Keratinocyte (primary cell): ENCODE measurements around the gene SBSN. TPM values are rescaled to one million over a fixed set of nuclear protein-coding genes. Genes with fewer than 3 reads are reported as not detected.

Source experiments
- DNase-seq: peaks from one replicate; pipeline ENCODE4 v3.0.0-alpha.2; 2011; ENCODE audit warnings: low read depth, missing footprints, low spot score
- FAIRE-seq: peaks from 2 replicates; lab custom pipeline; 2011; peaks lifted over from hg19 to GRCh38; lab: Jason Lieb, UNC
- H2AFZ ChIP-seq: 2 replicates; pipeline ENCODE4 v1.6.0; 2012; ENCODE audit warnings: low read length, control low read depth, inconsistent platforms; ENCODE audit not compliant: control insufficient read depth
- H3K27ac ChIP-seq: 2 replicates; pipeline ENCODE4 v1.5.1; 2011; ENCODE audit warnings: low read length; ENCODE audit not compliant: control insufficient read depth, insufficient read depth
- H3K27me3 ChIP-seq: 3 replicates; pipeline ENCODE4 v1.6.0; 2011; ENCODE audit warnings: low read length; ENCODE audit not compliant: control insufficient read depth, insufficient read depth; ENCODE audit errors: extremely low read depth
- H3K36me3 ChIP-seq, 2 experiments: 2 replicates in 1 of 2; 3 replicates in 1 of 2; pipeline ENCODE4 v1.5.1; 2011; ENCODE audit warnings: low read length in 2 of 2, mild to moderate bottlenecking in 1 of 2; ENCODE audit not compliant: control insufficient read depth in 2 of 2, insufficient read depth in 2 of 2; ENCODE audit errors: extremely low read depth in 1 of 2
- H3K4me1 ChIP-seq: 3 replicates; pipeline ENCODE4 v1.5.1; 2011; ENCODE audit warnings: low read length; ENCODE audit not compliant: control insufficient read depth, insufficient read depth; ENCODE audit errors: extremely low read depth
- H3K4me2 ChIP-seq: 3 replicates; pipeline ENCODE4 v1.6.0; 2011; ENCODE audit warnings: low read depth, low read length; ENCODE audit not compliant: control insufficient read depth, insufficient read depth; ENCODE audit errors: extremely low read depth
- H3K4me3 ChIP-seq, 3 experiments: fragments of 200-600 bp in 1 of 3; sonication (generic) in 1 of 3; 2 replicates in 2 of 3; 3 replicates in 1 of 3; pipeline ENCODE4 v1.5.1; 2011 to 2016; ENCODE audit warnings: low read length in 3 of 3, mild to moderate bottlenecking in 3 of 3, control low read depth in 2 of 3, inconsistent platforms in 1 of 3, low read depth in 1 of 3, mixed read lengths in 1 of 3, mixed run types in 1 of 3, moderate library complexity in 1 of 3; ENCODE audit not compliant: control insufficient read depth in 2 of 3, insufficient read depth in 2 of 3; ENCODE audit errors: extremely low read depth in 1 of 3
- H3K79me2 ChIP-seq: 2 replicates; pipeline ENCODE4 v1.6.0; 2012; ENCODE audit warnings: low read length; ENCODE audit not compliant: control insufficient read depth, insufficient read depth
- H3K9ac ChIP-seq: 3 replicates; pipeline ENCODE4 v1.6.0; 2011; ENCODE audit warnings: low read length; ENCODE audit not compliant: control insufficient read depth, insufficient read depth; ENCODE audit errors: extremely low read depth
- H3K9me1 ChIP-seq: 3 replicates; pipeline ENCODE4 v1.6.0; 2011; ENCODE audit warnings: low read length; ENCODE audit not compliant: control insufficient read depth, insufficient read depth; ENCODE audit errors: extremely low read depth
- H3K9me3 ChIP-seq: 2 replicates; pipeline ENCODE4 v1.5.1; 2012; ENCODE audit warnings: low read depth, low read length; ENCODE audit not compliant: control insufficient read depth
- H4K20me1 ChIP-seq: 3 replicates; pipeline ENCODE4 v1.6.0; 2011; ENCODE audit warnings: low read length; ENCODE audit not compliant: control insufficient read depth, insufficient read depth; ENCODE audit errors: extremely low read depth
- EZH2 ChIP-seq: IDR thresholded peaks from one replicate; pipeline ENCODE4 v1.6.1; 2012; ENCODE audit warnings: inconsistent platforms, mild to moderate bottlenecking, low read length, moderate library complexity
- dilution Hi-C: fragments of 300-500 bp; cut with MboI; formaldehyde crosslinking; loops from one replicate; pipeline ENCODE4 v1.7.0; 2020; ENCODE audit warnings: low sequenced_read_pairs; ENCODE audit not compliant: extremely low pct_ligation_motif_present
- polyA plus RNA-seq, 5 experiments: library from polyadenylated mRNA; depleted of rRNA in 3 of 5; stranded (reverse) in 3 of 5; stranded (forward) in 1 of 5; unstranded in 1 of 5; fragments of >200 nt; gene quantifications; 1 replicate in 1 of 5; 2 replicates in 3 of 5; 3 replicates in 1 of 5; pipeline versions ENCODE4 v1.2.1 to v1.2.3, GENCODE V29; 2011 to 2012; ENCODE audit warnings: missing spikeins in 2 of 5, low read depth in 1 of 5, low replicate concordance in 1 of 5
- TF ChIP-seq, protein P1 (sequence below), 3 experiments: IDR thresholded peaks in 1 of 3; conservative IDR thresholded peaks in 1 of 3; optimal IDR thresholded peaks in 1 of 3; 2 replicates in 2 of 3; 3 replicates in 1 of 3; pipeline versions ENCODE3 to v1.5.1; 2011; ENCODE audit warnings: low read length in 3 of 3, mild to moderate bottlenecking in 3 of 3, moderate library complexity in 2 of 3, control low read depth in 1 of 3, inconsistent platforms in 1 of 3; ENCODE audit not compliant: insufficient read depth in 2 of 3; ENCODE audit errors: extremely low read depth in 1 of 3

Gene SBSN
- polyA plus RNA-seq, 1 donor (not counting 4 experiments of a cell fraction or from before 2014, with no cell fraction given), result 49.0 TPM

DNA sequence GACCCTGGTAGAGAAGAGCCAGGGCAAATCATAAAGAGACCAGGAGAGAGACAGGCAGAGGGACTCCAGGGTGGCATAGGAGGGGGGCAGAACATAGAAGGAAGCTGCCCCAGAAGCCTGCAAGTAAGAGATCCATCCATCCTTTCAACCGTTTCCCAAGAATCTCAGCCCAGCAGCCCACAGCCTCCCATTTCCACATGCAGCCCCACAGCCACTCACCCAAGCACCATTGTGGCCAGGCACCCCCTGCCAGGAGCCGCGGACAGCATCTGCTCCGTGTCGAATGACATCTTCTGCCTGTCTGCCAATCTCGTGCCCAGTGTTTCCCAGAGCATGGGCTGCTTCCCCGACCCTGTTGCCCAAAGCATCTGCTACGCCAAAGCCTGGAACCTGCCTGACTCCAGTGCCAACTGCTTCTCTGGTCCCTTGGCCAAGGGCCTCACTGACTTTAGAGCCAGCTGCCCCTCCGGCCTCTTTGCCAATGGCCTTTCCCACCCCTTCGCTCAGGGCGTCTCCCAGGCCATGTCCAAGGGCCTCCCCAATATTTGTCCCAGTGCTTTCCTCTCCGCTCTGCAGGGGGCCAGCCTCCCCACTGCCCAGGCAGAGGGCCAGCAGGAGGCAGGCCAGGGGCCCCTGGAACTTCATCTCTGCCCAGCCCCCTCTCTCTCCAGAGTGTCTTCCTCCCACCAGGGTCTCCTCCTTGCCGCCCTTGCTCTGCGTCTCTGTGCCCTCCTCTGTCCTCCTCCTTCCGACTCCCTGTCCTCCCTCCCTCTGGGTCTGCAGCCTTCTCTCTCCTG, 15.1 kb downstream of the SBSN start:
- H3K27ac ChIP-seq, result no peak overlapping the region
- TF ChIP-seq EZH2, result no peak
- TF ChIP-seq, protein P1, sequence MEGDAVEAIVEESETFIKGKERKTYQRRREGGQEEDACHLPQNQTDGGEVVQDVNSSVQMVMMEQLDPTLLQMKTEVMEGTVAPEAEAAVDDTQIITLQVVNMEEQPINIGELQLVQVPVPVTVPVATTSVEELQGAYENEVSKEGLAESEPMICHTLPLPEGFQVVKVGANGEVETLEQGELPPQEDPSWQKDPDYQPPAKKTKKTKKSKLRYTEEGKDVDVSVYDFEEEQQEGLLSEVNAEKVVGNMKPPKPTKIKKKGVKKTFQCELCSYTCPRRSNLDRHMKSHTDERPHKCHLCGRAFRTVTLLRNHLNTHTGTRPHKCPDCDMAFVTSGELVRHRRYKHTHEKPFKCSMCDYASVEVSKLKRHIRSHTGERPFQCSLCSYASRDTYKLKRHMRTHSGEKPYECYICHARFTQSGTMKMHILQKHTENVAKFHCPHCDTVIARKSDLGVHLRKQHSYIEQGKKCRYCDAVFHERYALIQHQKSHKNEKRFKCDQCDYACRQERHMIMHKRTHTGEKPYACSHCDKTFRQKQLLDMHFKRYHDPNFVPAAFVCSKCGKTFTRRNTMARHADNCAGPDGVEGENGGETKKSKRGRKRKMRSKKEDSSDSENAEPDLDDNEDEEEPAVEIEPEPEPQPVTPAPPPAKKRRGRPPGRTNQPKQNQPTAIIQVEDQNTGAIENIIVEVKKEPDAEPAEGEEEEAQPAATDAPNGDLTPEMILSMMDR (optimal IDR thresholded peaks at IDR 0.05 in 1 of 3, IDR thresholded peaks at IDR 0.05 in 1 of 3, conservative IDR thresholded peaks at IDR 0.05 in 1 of 3; ENCODE audit: extremely low read depth in 1 of 3, insufficient read depth in 2 of 3, low read length in 3 of 3), result no peak
- H4K20me1 ChIP-seq, result no peaks in the 10 kb centered on the region
- no peak overlapping the region for H3K4me2 ChIP-seq
- peaks cover 17% of the 10 kb centered on the region for H3K4me1 ChIP-seq
- DNase-seq (no peak), FAIRE-seq (no peak)
- H3K9me1 ChIP-seq, result no peaks in the 10 kb centered on the region
- H3K79me2 ChIP-seq, result peaks cover 14% of the 10 kb centered on the region
- peaks cover 5% of the 10 kb centered on the region for H3K27me3 ChIP-seq
- no peaks in the 10 kb centered on the region for H3K9me3 ChIP-seq
- H3K36me3 ChIP-seq, result no peaks in the 10 kb centered on the region
- no peak overlapping the region for H3K4me3 ChIP-seq
- no peak overlapping the region for H2AFZ ChIP-seq
- no peak overlapping the region for H3K9ac ChIP-seq
- dilution Hi-C loops, result no loop called here

DNA sequence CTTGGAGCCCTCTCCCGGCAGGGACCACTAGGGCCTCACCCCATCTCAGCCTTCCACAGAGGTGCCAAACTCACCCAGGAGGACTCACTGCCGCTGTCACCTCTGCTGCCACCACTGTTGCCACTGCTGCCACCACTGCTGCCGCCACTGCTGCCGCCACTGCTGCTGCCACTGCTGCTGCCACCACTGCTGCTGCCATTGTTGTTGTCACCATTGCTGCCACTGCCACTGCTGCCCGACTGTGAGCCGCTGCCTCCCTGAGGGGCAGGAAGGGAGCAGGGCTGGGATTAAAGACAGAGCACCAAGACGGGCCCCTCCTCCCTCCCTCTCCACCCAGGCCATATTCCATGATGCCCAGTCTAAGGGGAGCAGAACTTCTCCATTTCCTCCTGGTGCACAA, 16.8 kb downstream of the SBSN start:
- H4K20me1 ChIP-seq, result no peaks in the 10 kb centered on the region
- H3K79me2 ChIP-seq, result peaks cover 20% of the 10 kb centered on the region
- no peak overlapping the region for H3K9ac ChIP-seq
- DNase-seq (no peak), FAIRE-seq (no peak)
- no peak overlapping the region for H3K4me3 ChIP-seq
- no peak overlapping the region for H2AFZ ChIP-seq
- H3K9me3 ChIP-seq, result no peaks in the 10 kb centered on the region
- peaks cover 0 to 7% of the 10 kb centered on the region in 2 experiments for H3K36me3 ChIP-seq
- dilution Hi-C loops, result no loop called here
- peaks cover 16% of the 10 kb centered on the region for H3K4me1 ChIP-seq
- no peak overlapping the region for H3K27ac ChIP-seq
- no peak overlapping the region for H3K4me2 ChIP-seq
- peaks cover 5% of the 10 kb centered on the region for H3K27me3 ChIP-seq
- H3K9me1 ChIP-seq, result no peaks in the 10 kb centered on the region
- TF ChIP-seq EZH2, result no peak
- TF ChIP-seq, protein P1 (optimal IDR thresholded peaks at IDR 0.05 in 1 of 3, IDR thresholded peaks at IDR 0.05 in 1 of 3, conservative IDR thresholded peaks at IDR 0.05 in 1 of 3; ENCODE audit: extremely low read depth in 1 of 3, insufficient read depth in 2 of 3, low read length in 3 of 3), result no peak
